Smooth muscle cell (in vitro differentiated cells): ENCODE results near the gene GALNT16. TPM values are rescaled to one million over a fixed set of nuclear protein-coding genes. Genes with fewer than 3 reads are reported as not detected.

ENCODE experiments used
- DNase-seq: peaks from one replicate; lab custom pipeline; 2025; ENCODE audit not compliant: unreplicated experiment; lab: John Stamatoyannopoulos, UW
- H2AFZ ChIP-seq: fragments of 200-600 bp; sonication (generic); 2 replicates; pipeline ENCODE4 v1.6.0; 2016; ENCODE audit warnings: antibody characterized with exemption, low read depth, mild to moderate bottlenecking
- H3F3A ChIP-seq: fragments of 200-600 bp; sonication (generic); 2 replicates; pipeline ENCODE4 v1.6.0; 2017; ENCODE audit warnings: antibody characterized with exemption, low read depth
- H3K27ac ChIP-seq: fragments of 200-600 bp; sonication (generic); 2 replicates; pipeline ENCODE4 v1.5.1; 2016; ENCODE audit warnings: low read depth, mild to moderate bottlenecking
- H3K27me3 ChIP-seq: fragments of 200-600 bp; sonication (generic); 2 replicates; pipeline ENCODE4 v1.6.1; 2016; ENCODE audit warnings: low read depth, mild to moderate bottlenecking
- H3K36me3 ChIP-seq: fragments of 200-600 bp; sonication (generic); 2 replicates; pipeline ENCODE4 v1.5.1; 2016; ENCODE audit warnings: low read depth
- H3K4me1 ChIP-seq: fragments of 200-600 bp; sonication (generic); 2 replicates; pipeline ENCODE4 v1.5.1; 2016; ENCODE audit warnings: low read depth
- H3K4me2 ChIP-seq: fragments of 200-600 bp; sonication (generic); 2 replicates; pipeline ENCODE4 v1.6.0; 2016; ENCODE audit warnings: mild to moderate bottlenecking
- H3K4me3 ChIP-seq: fragments of 200-600 bp; sonication (generic); 2 replicates; pipeline ENCODE4 v1.5.1; 2016; ENCODE audit warnings: mild to moderate bottlenecking
- H3K79me2 ChIP-seq: fragments of 200-600 bp; sonication (generic); 2 replicates; pipeline ENCODE4 v1.6.0; 2016; ENCODE audit warnings: low read depth, mild to moderate bottlenecking
- H3K9ac ChIP-seq: fragments of 200-600 bp; sonication (generic); 2 replicates; pipeline ENCODE4 v1.6.0; 2016; ENCODE audit warnings: low read depth
- H3K9me3 ChIP-seq: fragments of 200-600 bp; sonication (generic); replicated peaks from 2 replicates; pipeline ENCODE4 v1.5.1; 2016; ENCODE audit warnings: low read depth
- H4K20me1 ChIP-seq: fragments of 200-600 bp; sonication (generic); 2 replicates; pipeline ENCODE4 v1.6.0; 2016; ENCODE audit warnings: low read depth
- WGBS: methylation state at CpG from one replicate; pipeline ENCODE4 v1.1.7; 2016; ENCODE audit warnings: low lambda C conversion rate; 5-methylcytosine and 5-hydroxymethylcytosine counted together
- polyA plus RNA-seq: library from polyadenylated mRNA; unstranded; fragments of >200 nt; fragmentation: Nextera tagmentation; extraction: Ambion mirVana; gene quantifications from 2 replicates; pipeline ENCODE4 v1.2.1, GENCODE V29; 2016
- total RNA-seq: library from RNA; depleted of rRNA; stranded (reverse); fragments of >200 nt; gene quantifications from 2 replicates; pipeline ENCODE4 v1.2.3, GENCODE V29; 2014
- TF ChIP-seq, protein P1 (sequence below): fragments of 200-600 bp; sonication (generic); IDR thresholded peaks from 2 replicates; pipeline ENCODE4 v1.5.1; 2017; ENCODE audit warnings: borderline replicate concordance, mild to moderate bottlenecking, antibody characterized with exemption; ENCODE audit not compliant: insufficient read depth, poor library complexity, severe bottlenecking

GALNT16 gene
- total and polyA plus RNA-seq, 2 experiments from 2014 or later, result 0.54 to 4.7 TPM

DNA sequence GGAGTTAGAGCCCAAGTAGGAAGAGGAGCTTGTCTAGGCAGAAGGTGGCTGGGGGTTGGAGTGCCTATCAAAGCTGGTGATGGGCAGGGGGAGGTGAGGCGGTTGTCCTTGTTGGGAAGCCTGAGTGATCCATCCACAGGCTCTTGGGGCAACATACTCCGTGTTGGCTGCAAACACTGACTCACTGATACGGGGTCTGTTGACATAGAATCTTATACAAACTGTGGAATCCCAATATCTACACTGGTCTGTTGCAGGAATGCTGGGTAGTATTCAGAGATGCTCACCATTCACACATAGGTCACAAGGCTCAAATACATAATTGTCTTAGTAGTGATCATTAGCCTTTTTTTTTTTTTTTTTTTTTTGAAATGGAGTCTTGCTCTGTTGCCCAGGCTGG is 112.2 kb downstream of the GALNT16 start:
- H3K9me3 ChIP-seq, result no peaks in the 10 kb centered on the region
- no peak overlapping the region for H2AFZ ChIP-seq
- H3K27me3 ChIP-seq, result no peaks in the 10 kb centered on the region
- no peak for DNase-seq
- no peaks in the 10 kb centered on the region for H3K4me1 ChIP-seq
- TF ChIP-seq, protein P1, sequence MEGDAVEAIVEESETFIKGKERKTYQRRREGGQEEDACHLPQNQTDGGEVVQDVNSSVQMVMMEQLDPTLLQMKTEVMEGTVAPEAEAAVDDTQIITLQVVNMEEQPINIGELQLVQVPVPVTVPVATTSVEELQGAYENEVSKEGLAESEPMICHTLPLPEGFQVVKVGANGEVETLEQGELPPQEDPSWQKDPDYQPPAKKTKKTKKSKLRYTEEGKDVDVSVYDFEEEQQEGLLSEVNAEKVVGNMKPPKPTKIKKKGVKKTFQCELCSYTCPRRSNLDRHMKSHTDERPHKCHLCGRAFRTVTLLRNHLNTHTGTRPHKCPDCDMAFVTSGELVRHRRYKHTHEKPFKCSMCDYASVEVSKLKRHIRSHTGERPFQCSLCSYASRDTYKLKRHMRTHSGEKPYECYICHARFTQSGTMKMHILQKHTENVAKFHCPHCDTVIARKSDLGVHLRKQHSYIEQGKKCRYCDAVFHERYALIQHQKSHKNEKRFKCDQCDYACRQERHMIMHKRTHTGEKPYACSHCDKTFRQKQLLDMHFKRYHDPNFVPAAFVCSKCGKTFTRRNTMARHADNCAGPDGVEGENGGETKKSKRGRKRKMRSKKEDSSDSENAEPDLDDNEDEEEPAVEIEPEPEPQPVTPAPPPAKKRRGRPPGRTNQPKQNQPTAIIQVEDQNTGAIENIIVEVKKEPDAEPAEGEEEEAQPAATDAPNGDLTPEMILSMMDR, result no peak
- H3K4me3 ChIP-seq, result no peak overlapping the region
- H4K20me1 ChIP-seq, result no peaks in the 10 kb centered on the region
- 94% methylated on average over 3 of the region's 3 CpGs for WGBS
- no peaks in the 10 kb centered on the region for H3F3A ChIP-seq
- H3K9ac ChIP-seq, result no peak overlapping the region
- H3K4me2 ChIP-seq, result no peak overlapping the region
- H3K27ac ChIP-seq, result no peak overlapping the region
- H3K36me3 ChIP-seq, result peaks cover 11% of the 10 kb centered on the region
- H3K79me2 ChIP-seq, result no peaks in the 10 kb centered on the region

DNA sequence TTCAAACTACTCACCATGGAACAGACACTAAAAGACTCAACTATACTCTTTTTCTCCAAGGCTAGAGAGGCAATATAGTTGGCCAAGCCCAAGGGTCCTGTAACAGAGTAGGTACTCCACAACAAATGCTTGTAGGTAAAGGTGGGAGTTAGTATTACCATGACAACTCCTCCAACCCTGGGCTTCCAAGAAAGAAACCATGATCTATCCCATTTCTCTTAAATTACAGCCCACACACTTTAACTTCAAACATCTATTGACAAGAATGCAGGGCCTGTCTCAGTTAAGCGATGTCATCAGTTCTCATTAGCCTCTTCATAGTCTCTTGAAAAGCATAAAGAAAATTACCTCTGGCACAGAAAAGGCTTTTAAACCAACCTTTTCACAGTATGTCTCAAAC is 113.1 kb downstream of the GALNT16 start:
- no peaks in the 10 kb centered on the region for H3K4me1 ChIP-seq
- WGBS, result 42% methylated on average over 1 of the region's 1 CpG

DNA sequence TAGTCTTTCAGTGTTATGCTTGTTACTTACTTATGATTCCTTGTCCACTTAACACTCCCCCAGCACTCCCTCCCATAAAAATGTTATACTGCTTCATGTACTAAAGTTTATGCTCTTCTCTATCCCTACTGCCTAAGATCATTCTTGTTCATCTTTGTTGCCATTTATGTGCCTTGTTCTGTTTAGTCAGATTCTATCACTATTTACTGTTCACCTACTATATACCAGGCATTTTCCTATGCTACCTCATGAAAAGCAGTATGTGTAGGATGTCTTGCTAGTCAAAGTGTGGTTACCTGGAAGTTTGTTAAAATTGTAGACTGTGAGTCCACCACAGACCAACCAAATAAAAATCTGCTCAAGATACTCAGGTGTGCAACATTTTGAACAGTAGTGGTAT is 114.3 kb downstream of the GALNT16 start:
- no peaks in the 10 kb centered on the region for H3K4me1 ChIP-seq
- H3K36me3 ChIP-seq, result peaks cover 14% of the 10 kb centered on the region
- no peak overlapping the region for H3K4me3 ChIP-seq
- H3K27ac ChIP-seq, result no peak overlapping the region
- no peak for DNase-seq
- H4K20me1 ChIP-seq, result peaks cover 12% of the 10 kb centered on the region
- no peak overlapping the region for H2AFZ ChIP-seq
- no peaks in the 10 kb centered on the region for H3K79me2 ChIP-seq
- TF ChIP-seq, protein P1, result no peak
- no peak overlapping the region for H3K4me2 ChIP-seq
- no peak overlapping the region for H3K9ac ChIP-seq
- no peaks in the 10 kb centered on the region for H3K9me3 ChIP-seq
- H3F3A ChIP-seq, result no peaks in the 10 kb centered on the region
- no peaks in the 10 kb centered on the region for H3K27me3 ChIP-seq

More for the DNA sequence above, 113.1 kb downstream of the GALNT16 start:
- Histone ChIP-seq H3K27ac (no peak overlapping the region), H3K9me3 (no peaks in the 10 kb centered on the region), H3K9ac (no peak overlapping the region), H3K36me3 (peaks cover 11% of the 10 kb centered on the region), H4K20me1 (peaks cover 4% of the 10 kb centered on the region), H3K4me2 (no peak overlapping the region), H3K4me3 (no peak overlapping the region), H3K27me3 (no peaks in the 10 kb centered on the region), H2AFZ (no peak overlapping the region), H3F3A (no peaks in the 10 kb centered on the region), H3K79me2 (no peaks in the 10 kb centered on the region)
- DNase-seq, result no peak
- TF ChIP-seq, protein P1, result no peak

DNA sequence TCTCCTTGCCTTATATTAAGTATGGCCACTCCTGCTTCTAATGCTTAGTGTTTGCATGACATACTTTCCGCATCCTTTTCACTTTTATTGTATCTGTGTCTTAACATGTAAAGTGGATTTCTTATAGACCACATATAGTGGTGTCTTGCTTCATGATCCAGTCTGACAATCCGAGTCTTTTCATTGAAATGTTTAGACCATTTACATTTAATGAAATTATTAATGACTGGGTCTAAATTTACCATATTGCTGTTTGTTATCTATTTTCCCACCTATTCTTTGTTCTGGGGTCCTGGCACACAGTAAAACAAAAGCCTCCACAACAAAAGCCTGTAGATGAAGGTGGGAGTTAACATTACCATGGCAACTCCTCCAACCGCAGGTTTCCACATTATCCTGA is 115.2 kb downstream of the GALNT16 start:
- no peaks in the 10 kb centered on the region for H3K9me3 ChIP-seq
- peaks cover 21% of the 10 kb centered on the region for H4K20me1 ChIP-seq
- WGBS, result 76% methylated on average over 3 of the region's 3 CpGs
- no peak overlapping the region for H3K4me3 ChIP-seq
- TF ChIP-seq, protein P1, result no peak
- H3K27ac ChIP-seq, result no peak overlapping the region
- H3K36me3 ChIP-seq, result peaks cover 17% of the 10 kb centered on the region
- no peaks in the 10 kb centered on the region for H3K27me3 ChIP-seq
- H3K4me1 ChIP-seq, result no peaks in the 10 kb centered on the region
- no peak overlapping the region for H3K9ac ChIP-seq
- no peaks in the 10 kb centered on the region for H3K79me2 ChIP-seq
- H2AFZ ChIP-seq, result no peak overlapping the region
- no peak overlapping the region for H3K4me2 ChIP-seq
- DNase-seq, result no peak
- H3F3A ChIP-seq, result no peaks in the 10 kb centered on the region
